ENCODE measurements around the gene WNT8B.

Gene WNT8B

GRCh38 chr10:100509241-100509840 is 46.5 kb downstream of the WNT8B start:
- no peak overlapping the region for H3K27ac Mint-ChIP-seq (ENCODE audit: low read depth)
- H3K27me3 Mint-ChIP-seq: no peaks in the 10 kb centered on the region
- peak overlapping the region; percentile 36 for H3K4me3 Mint-ChIP-seq
- no peaks in the 10 kb centered on the region for H3K9me3 Mint-ChIP-seq
- peaks cover 10% of the 10 kb centered on the region for H3K36me3 Mint-ChIP-seq (ENCODE audit: insufficient read depth)
- DNase-seq (ENCODE audit: low spot score in 2 of 2) (no peak), ATAC-seq (replicated peaks; ENCODE audit: extremely low read depth, poor library complexity, severe bottlenecking) (peak; percentile 11)
- H3K4me1 Mint-ChIP-seq: peaks cover 53% of the 10 kb centered on the region

GRCh38 chr10:100510533-100511308 is 47.9 kb downstream of the WNT8B start:
- Mint-ChIP-seq H3K27me3 (no peaks in the 10 kb centered on the region), H3K36me3 (ENCODE audit: insufficient read depth) (peaks cover 7% of the 10 kb centered on the region), H3K4me1 (peaks cover 53% of the 10 kb centered on the region), H3K27ac (ENCODE audit: low read depth) (peak overlapping the region; percentile 22), H3K4me3 (peak overlapping the region; percentile 49), H3K9me3 (no peaks in the 10 kb centered on the region)
- ATAC-seq (replicated peaks; ENCODE audit: extremely low read depth, poor library complexity, severe bottlenecking): peak; percentile 96
- peak; percentile 37 to 65 for DNase-seq (ENCODE audit: low spot score in 2 of 2)

GRCh38 chr10:100515612-100516011 is 52.8 kb downstream of the WNT8B start:
- no peak for DNase-seq (ENCODE audit: low spot score in 2 of 2)

GRCh38 chr10:100516847-100517246 is 54.0 kb downstream of the WNT8B start:
- H3K4me3 Mint-ChIP-seq: no peak overlapping the region
- no peak overlapping the region for H3K27ac Mint-ChIP-seq (ENCODE audit: low read depth)
- H3K36me3 Mint-ChIP-seq (ENCODE audit: insufficient read depth): peaks cover 6% of the 10 kb centered on the region
- no peaks in the 10 kb centered on the region for H3K27me3 Mint-ChIP-seq
- DNase-seq (ENCODE audit: low spot score in 2 of 2): no peak
- H3K9me3 Mint-ChIP-seq: no peaks in the 10 kb centered on the region
- peaks cover 17% of the 10 kb centered on the region for H3K4me1 Mint-ChIP-seq
- ATAC-seq (replicated peaks; ENCODE audit: extremely low read depth, poor library complexity, severe bottlenecking): no peak

More at GRCh38 chr10:100515612-100516011, 52.8 kb downstream of the WNT8B start:
- Mint-ChIP-seq H3K9me3 (no peaks in the 10 kb centered on the region), H3K27me3 (no peaks in the 10 kb centered on the region), H3K36me3 (ENCODE audit: insufficient read depth) (peaks cover 6% of the 10 kb centered on the region), H3K4me1 (peaks cover 29% of the 10 kb centered on the region), H3K4me3 (no peak overlapping the region), H3K27ac (ENCODE audit: low read depth) (no peak overlapping the region)
- ATAC-seq (replicated peaks; ENCODE audit: extremely low read depth, poor library complexity, severe bottlenecking): no peak

- Mint-ChIP-seq H3K9me3 (no peaks in the 10 kb centered on the region), H3K27ac (ENCODE audit: low read depth) (no peak overlapping the region), H3K4me3 (no peak overlapping the region), H3K4me1 (peaks cover 5% of the 10 kb centered on the region), H3K36me3 (ENCODE audit: insufficient read depth) (peaks cover 8% of the 10 kb centered on the region), H3K27me3 (no peaks in the 10 kb centered on the region)
- no peak for ATAC-seq (replicated peaks; ENCODE audit: extremely low read depth, poor library complexity, severe bottlenecking)
- peak; percentile 35 to 38 for DNase-seq (ENCODE audit: low spot score in 2 of 2)
Measured at GRCh38 chr10:100518761-100519241, 56.0 kb downstream of the WNT8B start.

GRCh38 chr10:100519311-100520051 is 56.7 kb downstream of the WNT8B start, which contains the start of gene SEC31B:
TSS of gene SEC31B (minus strand) at chr10:100519861. CDS start at chr10:100516952, 2,909 bp downstream.
- Mint-ChIP-seq H3K4me3 (no peak within 1 kb of the TSS), H3K4me1 (peaks cover 6% of the 10 kb centered on the region), H3K27ac (ENCODE audit: low read depth) (no peak within 1 kb of the TSS), H3K27me3 (no peaks in the 10 kb centered on the region), H3K9me3 (no peaks in the 10 kb centered on the region), H3K36me3 (ENCODE audit: insufficient read depth) (peaks cover 9% of the 10 kb centered on the region)
- DNase-seq (ENCODE audit: low spot score in 2 of 2): no peak
- ATAC-seq (replicated peaks; ENCODE audit: extremely low read depth, poor library complexity, severe bottlenecking): no peak

GRCh38 chr10:100520811-100521210 is 58.0 kb downstream of the WNT8B start:
- H3K4me3 Mint-ChIP-seq: no peak overlapping the region
- no peaks in the 10 kb centered on the region for H3K9me3 Mint-ChIP-seq
- peaks cover 10% of the 10 kb centered on the region for H3K4me1 Mint-ChIP-seq
- H3K27me3 Mint-ChIP-seq: no peaks in the 10 kb centered on the region
- DNase-seq (ENCODE audit: low spot score in 2 of 2) (no peak), ATAC-seq (replicated peaks; ENCODE audit: extremely low read depth, poor library complexity, severe bottlenecking) (no peak)
- H3K27ac Mint-ChIP-seq (ENCODE audit: low read depth): no peak overlapping the region
- H3K36me3 Mint-ChIP-seq (ENCODE audit: insufficient read depth): peaks cover 19% of the 10 kb centered on the region

- Mint-ChIP-seq H3K27ac (ENCODE audit: low read depth) (no peak overlapping the region), H3K36me3 (ENCODE audit: insufficient read depth) (peaks cover 25% of the 10 kb centered on the region), H3K9me3 (no peaks in the 10 kb centered on the region), H3K27me3 (no peaks in the 10 kb centered on the region), H3K4me1 (peaks cover 20% of the 10 kb centered on the region), H3K4me3 (no peak overlapping the region)
- ATAC-seq (replicated peaks; ENCODE audit: extremely low read depth, poor library complexity, severe bottlenecking) (no peak), DNase-seq (ENCODE audit: low spot score in 2 of 2) (no peak)
Measured at GRCh38 chr10:100522107-100522801, 59.4 kb downstream of the WNT8B start.

GRCh38 chr10:100522945-100523344 is 60.1 kb downstream of the WNT8B start:
- H3K36me3 Mint-ChIP-seq (ENCODE audit: insufficient read depth): peaks cover 25% of the 10 kb centered on the region
- no peak for ATAC-seq (replicated peaks; ENCODE audit: extremely low read depth, poor library complexity, severe bottlenecking)
- no peaks in the 10 kb centered on the region for H3K27me3 Mint-ChIP-seq
- H3K9me3 Mint-ChIP-seq: no peaks in the 10 kb centered on the region
- no peak overlapping the region for H3K27ac Mint-ChIP-seq (ENCODE audit: low read depth)
- peaks cover 21% of the 10 kb centered on the region for H3K4me1 Mint-ChIP-seq
- H3K4me3 Mint-ChIP-seq: no peak overlapping the region
- no peak for DNase-seq (ENCODE audit: low spot score in 2 of 2)

- Mint-ChIP-seq H3K4me1 (peaks cover 26% of the 10 kb centered on the region), H3K9me3 (no peaks in the 10 kb centered on the region), H3K36me3 (ENCODE audit: insufficient read depth) (peaks cover 30% of the 10 kb centered on the region), H3K27me3 (no peaks in the 10 kb centered on the region), H3K27ac (ENCODE audit: low read depth) (peak overlapping the region; percentile 57), H3K4me3 (no peak overlapping the region)
- ATAC-seq (replicated peaks; ENCODE audit: extremely low read depth, poor library complexity, severe bottlenecking) (no peak), DNase-seq (ENCODE audit: low spot score in 2 of 2) (no peak)
Measured at GRCh38 chr10:100524206-100524605, 61.4 kb downstream of the WNT8B start.

GRCh38 chr10:100524638-100525037 is 61.8 kb downstream of the WNT8B start:
- Mint-ChIP-seq H3K36me3 (ENCODE audit: insufficient read depth) (peaks cover 34% of the 10 kb centered on the region), H3K27ac (ENCODE audit: low read depth) (peak overlapping the region; percentile 54), H3K9me3 (no peaks in the 10 kb centered on the region)

More at GRCh38 chr10:100524638-100525037, 61.8 kb downstream of the WNT8B start:
- H3K4me3 Mint-ChIP-seq: no peak overlapping the region
- no peak for ATAC-seq (replicated peaks; ENCODE audit: extremely low read depth, poor library complexity, severe bottlenecking)
- peaks cover 26% of the 10 kb centered on the region for H3K4me1 Mint-ChIP-seq
- no peaks in the 10 kb centered on the region for H3K27me3 Mint-ChIP-seq
- DNase-seq (ENCODE audit: low spot score in 2 of 2): no peak

All from central memory CD8-positive, alpha-beta T cell (primary cell).